NCI-H2171 (cell line): ENCODE results near the gene JAK2.
"Not testable (repeated sequence)": the region's sequence is repeated elsewhere in the genome, so short reads cannot be mapped to it uniquely, and the experiment has no call there.

Source experiments
- DNase-seq: peaks from one replicate; lab custom pipeline; 2025; lab: John Stamatoyannopoulos, UW

The JAK2 gene

DNA sequence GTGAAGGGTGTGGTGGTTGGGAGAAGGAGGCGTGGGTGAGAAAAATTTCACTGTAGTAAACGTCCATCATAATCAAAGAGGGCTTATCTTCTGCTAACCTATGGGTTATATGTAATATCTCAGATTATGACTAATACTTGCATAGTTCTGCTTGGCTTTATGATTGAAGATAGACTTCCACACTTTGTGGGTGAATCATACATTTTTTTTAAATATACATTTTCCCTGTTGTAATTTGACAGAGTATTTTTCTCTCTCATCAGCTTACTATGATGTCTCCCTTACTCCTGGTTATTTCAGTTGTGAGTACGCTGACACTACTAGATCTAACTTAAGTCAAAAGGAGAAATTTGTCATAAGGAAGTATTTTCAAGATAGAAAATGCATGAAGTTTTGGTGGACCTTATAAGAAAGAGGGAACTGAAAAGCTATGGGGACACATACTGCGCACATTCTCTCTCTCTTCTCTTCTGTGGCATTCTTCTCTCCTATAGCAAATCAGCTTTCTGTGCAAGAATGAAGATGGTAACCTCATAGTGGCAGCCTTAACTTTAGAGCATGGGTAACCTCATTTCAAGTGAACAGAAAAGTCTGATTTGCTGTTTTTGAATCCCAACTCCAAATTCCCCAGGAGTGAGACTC is 4.9 kb upstream of the JAK2 start:
- DNase-seq, result no peak

DNA sequence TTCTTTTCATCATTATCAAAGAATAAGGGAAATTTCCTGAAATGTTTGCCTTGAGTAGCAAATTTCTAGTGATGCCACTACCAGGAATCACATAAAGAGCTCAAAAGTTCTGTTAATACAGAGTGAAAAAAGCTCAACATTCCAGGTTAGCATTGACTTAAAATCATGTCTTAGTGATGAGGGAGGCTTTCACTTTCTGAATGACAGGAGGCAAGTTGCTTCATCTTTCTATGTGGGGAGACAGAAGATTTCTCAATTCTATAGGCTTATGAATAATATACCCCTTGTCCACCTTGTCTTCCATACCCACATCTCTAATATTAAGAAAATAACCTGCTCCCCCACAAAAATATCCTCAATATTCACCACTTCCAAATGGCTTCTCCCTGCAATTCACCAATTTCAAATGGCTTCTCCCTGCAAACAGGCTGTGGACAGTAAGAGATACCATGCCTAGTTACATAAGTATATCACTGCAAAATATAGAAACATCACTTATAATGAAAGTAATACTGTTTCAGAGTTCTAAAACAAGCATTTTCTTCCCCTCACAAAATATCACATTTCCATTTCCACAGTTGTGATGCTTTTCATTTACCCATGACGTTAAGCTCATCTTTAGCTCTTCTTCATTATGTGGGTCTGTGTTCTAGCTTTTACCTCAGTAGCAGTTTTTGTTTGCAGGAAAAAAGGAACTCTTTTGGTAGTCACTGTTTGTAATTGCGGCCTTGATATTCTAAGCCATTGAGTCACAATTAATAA is 2.2 kb upstream of the JAK2 start:
- no peak for DNase-seq

DNA sequence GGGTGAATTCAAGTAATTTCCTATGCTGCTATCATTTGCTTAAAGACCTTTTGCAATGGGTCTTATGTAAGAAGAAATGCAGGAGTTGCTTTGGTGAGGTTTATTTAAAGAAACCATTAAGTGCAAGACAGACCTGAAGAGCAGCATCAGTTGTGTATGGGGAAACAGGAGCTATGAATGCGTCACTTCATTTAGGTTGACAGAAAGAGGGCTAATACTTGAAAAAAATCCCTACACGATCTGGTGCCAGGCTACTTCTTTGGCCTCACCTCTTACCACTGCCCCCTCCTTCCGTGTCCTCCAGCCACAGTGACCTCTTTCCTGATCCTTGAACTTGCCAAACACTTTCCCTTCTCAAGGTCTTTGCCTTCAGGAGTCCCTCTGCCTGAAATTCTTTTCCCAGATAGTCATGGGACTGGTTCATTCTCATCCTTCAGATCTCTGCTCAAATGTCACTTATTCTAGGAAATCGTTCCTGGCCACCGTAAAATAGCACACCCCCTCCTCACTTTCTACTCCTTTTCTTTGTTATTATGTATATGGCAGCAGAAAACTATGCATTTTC is 1.4 kb upstream of the JAK2 start:
- no peak for DNase-seq

DNA sequence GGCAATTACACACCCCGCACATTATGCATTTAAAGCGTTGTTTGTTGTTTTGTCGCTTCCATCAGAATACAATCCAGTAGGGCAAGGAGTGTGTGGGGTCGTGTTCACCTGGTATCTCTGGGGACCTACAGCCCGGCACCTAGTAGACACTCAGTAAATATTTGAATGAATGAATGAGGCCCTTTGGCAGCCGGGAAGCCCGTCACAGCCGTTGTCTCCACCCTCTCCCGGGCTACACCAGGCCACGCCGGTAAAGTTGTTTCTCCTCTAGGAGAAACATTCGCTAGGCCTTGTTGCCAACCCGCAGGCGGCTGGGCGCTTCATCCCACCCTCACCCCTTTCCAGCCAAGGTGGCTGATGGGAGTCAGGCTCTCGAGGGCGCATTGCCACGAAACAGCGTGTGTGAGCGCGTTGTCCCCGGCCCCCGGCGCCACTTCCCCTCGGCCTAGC is 876 bp upstream of the JAK2 start:
- no peak for DNase-seq

DNA sequence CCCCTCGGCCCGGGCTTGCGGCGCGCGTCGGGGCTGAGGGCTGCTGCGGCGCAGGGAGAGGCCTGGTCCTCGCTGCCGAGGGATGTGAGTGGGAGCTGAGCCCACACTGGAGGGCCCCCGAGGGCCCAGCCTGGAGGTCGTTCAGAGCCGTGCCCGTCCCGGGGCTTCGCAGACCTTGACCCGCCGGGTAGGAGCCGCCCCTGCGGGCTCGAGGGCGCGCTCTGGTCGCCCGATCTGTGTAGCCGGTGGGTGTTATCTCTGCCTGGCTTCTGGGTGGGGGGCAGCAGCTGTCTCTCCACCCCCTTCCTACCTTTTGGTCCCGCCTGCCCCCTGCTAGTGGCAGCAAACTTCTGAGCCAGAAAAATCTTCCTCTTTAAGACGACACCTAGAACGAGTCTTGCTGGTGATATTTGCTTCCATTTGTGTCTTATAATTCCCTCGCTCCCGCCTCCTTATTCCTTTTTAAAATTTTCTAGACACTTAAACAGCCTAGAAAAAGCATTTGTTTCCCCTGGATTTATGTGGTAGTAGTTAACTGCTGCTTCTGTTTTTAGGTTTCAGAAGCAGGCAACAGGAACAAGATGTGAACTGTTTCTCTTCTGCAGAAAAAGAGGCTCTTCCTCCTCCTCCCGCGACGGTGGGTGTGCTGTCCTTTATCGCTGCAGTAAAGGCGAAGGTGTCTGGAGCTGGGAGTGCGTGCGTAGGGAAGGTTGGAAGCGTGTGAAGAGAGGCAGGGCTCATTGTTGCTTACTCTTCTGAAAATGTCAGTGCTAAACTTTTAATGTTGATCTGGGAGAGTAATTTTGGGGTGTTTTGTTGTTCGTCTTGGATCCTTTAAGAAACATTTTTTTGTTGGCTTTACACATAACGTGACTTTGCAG is 554 bp downstream of the JAK2 start:
- no peak for DNase-seq

DNA sequence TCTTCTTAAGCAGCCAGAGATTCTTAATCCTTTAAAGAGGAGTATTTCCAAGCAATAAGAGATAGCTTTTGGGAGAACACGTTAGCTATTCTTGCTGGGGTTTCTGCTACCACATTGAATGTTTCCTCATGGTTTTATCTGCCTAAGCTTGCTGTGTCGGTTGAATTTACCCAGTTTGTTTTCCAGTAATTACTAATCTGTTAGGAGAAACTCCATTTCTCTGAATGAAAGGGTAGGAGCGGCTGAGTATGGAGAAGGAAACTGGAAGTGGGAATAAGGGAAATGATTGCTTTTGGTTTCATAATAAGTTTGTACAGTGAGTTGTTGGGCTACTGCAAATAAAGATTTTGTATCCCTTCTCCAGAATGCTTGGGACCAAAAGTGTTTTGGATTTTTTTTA is 1.2 kb downstream of the JAK2 start:
- no peak for DNase-seq

DNA sequence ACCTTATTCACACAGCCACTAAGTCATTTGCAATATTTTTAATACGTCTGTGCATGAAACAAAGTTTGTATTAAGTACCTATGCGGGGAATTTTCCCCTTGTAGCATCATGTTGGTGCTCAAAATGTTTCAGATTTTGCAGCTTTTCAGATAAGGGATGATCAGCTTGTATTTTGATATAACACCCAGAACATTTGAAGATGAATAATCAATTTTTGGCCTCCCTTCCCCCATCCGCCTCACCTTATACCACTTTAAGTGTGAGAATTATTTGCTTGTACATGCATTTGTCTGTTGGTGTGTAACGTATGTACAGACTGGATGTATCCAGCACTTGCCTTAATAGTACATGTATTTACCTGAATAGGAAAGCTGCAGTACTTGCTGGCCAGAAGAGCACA is 1.7 kb downstream of the JAK2 start:
- no peak for DNase-seq

DNA sequence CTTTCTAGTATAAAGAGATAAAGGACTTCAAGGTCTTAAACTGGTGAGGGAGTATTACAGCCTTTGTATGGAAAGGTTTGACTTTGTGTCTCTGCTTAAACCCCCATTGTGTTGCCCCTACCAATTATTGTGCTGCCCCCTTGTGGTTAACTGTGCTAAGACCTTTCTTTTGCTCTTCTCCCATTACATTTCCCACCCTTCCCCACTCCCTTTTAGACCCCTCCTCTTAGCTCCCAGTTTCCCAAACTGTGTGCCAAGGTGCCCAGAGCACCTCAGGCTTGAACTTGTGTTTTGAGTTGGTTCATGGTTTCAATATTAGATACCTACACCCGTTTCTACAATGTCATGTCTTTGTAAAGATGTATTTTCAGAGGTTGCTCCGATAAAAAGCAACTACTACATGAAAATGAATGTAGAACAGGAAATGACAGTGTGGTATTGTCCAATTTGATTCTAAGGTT is 2.9 kb downstream of the JAK2 start:
- peak; percentile 69 for DNase-seq

DNA sequence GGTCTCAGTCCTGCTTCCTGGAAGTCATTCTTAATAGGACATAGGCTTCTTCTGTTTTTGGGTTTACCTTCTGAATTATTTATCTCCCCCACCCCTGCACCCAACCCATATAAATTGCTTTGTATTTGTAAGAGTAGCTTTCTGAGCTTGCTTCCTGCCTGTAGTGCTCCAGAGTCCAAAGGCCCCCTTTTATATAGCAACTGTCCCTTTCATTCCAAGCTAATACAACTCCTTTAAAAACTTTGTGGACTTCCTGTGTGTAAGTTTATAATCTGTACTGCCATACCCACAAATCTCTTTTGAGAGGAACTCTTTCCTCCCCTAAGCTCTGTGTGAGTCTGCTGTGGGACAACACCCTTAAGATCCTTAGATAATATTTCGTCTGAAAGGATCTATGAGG is 7.8 kb downstream of the JAK2 start:
- no peak for DNase-seq

DNA sequence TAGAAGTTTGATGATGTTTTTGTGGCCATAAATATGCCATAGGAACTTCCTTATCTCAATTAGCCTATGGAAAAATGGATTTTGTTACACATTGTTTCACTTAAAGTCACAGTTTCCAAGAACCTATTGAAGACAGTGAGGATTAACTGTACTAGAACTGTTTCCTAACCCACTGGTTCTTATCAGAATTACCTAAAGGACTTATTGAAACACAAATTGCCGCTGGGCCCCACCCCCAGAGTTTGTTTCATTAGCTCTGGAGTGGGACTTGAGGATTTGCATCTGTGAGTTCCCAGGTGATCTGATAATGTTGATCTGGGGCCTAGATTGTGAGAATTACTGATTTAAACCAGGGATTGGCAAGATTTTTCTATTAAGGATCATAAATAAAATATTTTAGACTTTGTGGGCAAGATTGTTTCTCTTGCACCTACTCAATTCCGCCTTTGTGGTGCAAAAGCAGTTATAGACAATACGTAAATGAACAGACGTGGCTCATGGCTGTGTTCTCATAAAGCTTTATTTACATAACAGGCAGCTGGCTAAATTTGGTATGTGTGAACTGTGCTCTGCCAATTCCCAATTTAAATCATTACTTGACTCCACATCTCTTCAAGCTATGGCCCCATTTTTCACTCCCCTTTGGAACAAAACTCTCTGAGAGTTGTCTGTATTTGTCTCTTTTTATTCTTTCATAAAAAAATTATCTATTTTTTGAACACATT is 9.3 kb downstream of the JAK2 start:
- no peak for DNase-seq

DNA sequence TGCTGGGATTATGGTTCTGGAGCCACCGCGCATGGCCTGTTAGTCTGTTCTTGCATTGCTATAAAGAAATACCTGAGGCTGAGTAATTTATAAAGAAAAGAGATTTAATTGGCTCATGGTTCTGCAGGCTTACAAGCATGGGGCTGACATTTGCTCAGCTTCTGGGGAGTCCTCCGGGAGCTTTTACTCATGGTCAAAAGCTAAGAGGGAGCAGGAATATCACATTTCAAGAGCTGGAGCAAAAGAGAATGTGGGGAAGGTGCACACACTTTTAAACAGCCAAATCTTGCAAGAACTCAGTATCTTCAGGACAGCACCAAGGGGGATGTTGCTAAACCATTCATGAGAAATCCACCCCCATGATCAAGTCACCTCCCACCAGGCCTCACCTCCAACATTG is 12.1 kb downstream of the JAK2 start:
- DNase-seq, result no peak

DNA sequence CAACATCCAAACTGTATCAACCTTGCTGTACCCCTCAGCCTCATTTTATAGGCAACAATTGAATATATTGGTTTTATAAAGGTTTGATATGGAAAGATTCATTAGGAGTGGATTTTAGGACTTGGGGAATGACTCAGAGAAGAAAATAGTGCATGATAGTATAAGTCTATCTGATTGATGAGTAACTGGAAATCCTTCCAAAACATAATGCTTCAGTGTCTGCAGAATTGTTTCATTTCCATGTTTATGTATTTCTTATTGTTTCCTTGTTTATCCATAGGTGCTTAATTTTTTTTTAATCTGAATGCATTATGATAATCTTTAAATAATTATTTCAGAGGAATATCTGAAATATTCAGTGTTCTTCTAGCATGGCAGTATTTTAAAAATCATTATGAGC is 12.6 kb downstream of the JAK2 start:
- no peak for DNase-seq

DNA sequence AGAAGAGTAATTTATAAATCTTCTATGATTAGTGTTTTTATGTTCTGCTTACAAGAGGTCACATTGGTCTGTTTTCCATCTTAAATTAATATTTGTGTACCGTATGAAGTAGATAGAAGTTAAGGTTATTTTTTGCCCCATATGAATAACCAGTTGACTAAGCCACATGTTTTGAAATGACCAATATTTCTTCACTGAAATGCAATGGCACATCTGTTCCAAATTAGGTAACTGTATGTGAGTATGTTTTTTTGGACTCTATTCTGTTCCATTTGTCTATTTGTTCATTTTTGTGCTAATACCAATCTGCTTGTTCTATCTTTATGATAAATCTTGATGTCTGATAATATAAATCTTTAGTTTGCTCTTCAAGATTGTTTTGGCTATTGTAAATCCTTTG is 17.7 kb downstream of the JAK2 start:
- DNase-seq, result no peak

DNA sequence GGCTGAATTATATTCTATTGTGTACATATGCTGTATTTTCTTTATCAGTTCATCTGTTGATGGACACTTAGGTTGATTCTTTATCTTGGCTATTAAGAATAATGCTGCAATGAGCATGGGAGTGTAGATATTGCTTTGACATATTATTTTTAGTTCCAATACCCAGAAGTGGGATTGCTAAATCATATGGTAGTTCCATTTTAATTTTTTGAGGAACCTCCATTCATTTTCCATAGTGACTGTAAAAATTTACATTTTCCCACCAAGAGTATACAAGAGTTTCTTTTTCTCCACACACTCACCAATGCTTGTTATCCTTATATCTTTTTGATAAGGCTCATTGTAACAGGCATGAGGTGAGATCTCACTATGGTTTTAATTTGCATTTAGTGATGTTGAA is 19.4 kb downstream of the JAK2 start:
- DNase-seq, result no peak

DNA sequence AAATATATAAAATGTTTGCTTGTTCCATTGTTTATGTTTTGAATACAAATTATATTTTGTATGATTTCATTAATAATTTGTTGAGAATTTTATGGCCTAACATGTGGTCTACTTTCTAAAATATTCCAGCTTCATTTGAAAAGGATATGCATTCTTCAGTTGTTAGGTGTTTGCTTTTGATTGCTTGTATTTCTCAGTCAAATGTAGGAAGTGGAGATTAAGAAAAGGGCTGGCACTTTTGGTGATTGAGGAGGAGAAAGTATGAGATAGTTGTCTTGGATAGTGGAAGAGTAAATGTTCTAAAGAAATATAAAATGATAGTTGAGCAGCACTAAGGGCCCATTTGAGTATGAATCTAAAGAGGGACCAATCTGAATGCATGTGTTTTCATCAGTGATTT is 23.1 kb downstream of the JAK2 start:
- no peak for DNase-seq

DNA sequence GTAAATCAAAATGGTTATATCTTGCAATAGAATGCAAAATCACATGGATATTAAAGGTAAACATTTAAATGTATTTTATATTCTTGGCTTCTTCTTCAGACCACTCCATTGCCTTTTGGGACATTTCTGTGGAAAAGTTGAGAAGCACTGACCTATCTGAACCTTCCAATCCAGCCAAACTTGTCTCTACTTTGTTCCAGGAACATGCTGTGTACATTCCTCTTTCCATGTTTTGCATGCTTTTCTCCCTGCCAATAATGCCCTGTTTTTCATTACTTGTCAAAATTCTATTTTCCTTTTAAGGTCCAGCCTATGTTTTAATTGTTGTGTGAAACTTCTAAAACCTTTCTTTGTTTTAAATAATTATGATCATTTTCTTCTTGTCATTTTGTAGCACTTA is 28.3 kb downstream of the JAK2 start:
- no peak for DNase-seq

DNA sequence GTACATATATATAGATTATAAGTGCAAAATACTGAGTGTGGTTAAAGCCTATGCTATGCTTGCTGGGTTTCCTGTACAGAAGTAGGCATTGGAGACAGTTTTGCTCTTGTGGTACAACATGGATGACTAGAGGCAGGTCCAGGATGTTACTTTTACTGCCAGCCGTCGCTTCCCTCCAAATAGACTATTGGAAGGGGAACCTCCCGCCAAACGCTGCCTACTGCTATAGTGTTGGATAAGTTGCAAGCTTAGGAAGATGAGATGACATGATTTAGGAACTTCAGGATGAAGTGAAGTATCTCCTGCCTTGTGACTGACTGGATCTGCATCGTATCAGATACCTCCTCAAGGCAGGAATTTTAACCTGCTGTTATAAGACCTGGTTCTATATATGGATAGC is 30.9 kb downstream of the JAK2 start:
- no peak for DNase-seq

DNA sequence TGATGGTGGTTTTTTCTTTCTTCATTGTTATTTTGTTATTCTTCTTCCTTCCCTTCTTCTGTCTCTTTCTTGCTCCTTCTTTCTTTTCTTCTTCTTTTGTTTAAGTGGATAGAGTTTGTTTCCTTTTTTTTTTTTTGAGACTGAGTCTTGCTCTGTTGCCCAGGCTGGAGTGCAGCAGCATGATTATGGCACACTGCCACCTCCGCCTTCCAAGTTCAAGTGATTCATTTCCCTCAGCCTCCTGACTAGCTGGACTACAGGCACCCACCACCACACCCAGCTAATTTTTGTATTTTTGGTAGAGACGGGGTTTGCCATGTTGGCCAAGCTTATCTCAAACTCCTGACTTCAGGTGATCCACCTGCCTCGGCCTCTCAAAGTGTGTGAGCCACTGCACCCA is 40.3 kb downstream of the JAK2 start:
- DNase-seq, result no peak

DNA sequence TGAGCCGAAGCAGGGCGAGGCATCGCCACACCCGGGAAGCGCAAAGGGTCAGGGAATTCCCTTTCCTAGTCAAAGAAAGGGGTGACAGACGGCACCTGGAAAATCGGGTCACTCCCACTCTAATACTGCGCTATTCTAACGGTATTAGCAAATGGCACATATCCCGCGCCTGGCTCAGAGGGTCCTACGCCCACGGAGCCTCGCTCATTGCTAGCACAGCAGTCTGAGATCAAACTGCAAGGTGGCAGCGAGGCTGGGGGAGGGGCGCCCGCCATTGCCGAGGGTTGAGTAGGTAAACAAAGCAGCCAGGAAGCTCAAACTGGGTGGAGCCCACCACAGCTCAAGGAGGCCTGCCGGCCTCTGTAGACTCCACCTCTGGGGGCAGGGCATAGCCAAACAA is 46.9 kb downstream of the JAK2 start:
- not testable (repeated sequence) for DNase-seq

DNA sequence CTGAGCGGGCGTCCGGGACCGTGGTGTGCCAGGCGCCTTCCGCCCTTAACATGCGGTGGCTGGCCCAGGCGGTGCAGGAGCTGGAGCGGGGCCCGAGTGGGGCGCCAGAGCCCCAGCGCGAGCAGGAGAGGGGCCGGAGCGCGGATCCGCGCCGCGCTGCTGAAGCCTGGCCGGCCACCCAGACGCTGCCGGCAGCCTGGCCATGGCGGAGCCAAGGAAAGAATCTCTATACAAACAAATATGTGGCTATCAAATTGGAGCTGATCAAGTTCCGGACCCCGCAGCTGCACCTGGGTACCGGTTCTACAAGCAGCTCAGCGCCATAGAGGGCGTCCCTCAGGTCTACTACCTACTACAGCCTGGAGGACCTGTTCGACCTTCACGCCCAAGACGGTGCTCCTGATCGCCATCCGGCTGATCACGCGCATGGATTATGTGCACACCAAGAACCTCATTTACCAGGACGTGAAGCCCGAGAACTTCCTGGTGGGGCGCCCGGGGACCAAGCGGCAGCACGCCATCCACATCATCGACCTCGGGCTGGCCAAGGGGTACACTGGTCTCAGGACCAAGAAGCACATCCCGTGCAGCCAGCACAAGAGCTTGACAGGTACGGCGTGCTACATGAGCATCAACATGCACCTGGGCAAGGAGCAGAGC is 55.8 kb downstream of the JAK2 start:
- no peak for DNase-seq

DNA sequence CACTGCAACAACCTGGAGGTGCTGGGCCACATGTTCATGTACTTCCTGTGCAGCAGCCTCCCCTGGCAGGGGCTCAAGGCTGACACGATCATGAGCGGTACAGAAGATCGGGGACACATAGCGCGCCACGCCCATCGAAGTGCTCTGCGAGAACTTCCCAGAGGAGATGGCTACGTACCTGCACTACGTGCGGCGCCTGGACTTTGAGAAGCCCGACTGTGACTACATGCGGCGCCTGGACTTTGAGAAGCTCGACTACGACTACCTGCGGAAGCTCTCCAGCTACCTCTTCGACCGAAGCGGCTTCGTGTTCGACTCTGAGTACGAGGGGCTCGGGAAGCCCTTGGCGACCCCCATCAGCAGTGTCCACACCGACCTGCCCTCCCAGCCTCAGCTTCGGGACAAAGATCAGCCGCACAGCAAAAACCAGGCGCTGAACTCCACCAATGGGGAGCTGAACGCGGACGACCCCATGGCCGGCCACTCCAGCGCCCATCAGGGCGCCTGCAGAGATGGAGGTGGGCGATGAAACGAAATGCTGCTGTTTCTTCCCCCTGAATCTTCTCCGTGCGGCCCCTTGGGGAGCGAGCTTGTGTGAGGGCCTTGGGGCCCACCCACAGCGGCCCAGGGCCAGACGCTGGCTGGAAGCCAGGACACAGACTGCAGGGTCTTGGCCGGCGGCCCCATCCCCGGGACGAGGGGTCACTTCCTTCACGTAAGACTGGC is 56.5 kb downstream of the JAK2 start:
- no peak for DNase-seq
